Measurements from ENCODE around the gene P2RY4.
"Not testable (repeated sequence)": the region's sequence is repeated elsewhere in the genome, so short reads cannot be mapped to it uniquely, and the experiment has no call there.

Gene P2RY4

DNA sequence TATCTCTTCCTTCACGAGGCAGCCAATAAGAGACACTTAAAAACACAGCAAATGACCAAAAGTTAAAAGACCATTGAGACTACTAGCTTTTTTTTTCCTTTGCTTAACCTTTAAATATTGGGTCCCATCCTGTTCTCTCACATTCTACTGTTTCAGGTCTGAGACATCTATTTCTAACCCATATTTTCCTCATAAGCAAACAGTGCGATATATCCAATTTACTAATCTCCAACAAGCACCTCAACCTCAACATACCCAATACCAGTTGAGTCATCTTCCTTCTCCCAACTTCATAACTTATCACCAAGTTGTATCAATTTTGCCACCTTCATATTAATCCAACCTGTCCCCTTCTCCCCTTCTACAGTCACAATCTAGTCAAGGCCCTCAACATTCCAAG is 18.5 kb downstream of the P2RY4 start:
- DNase-seq, result no peak

DNA sequence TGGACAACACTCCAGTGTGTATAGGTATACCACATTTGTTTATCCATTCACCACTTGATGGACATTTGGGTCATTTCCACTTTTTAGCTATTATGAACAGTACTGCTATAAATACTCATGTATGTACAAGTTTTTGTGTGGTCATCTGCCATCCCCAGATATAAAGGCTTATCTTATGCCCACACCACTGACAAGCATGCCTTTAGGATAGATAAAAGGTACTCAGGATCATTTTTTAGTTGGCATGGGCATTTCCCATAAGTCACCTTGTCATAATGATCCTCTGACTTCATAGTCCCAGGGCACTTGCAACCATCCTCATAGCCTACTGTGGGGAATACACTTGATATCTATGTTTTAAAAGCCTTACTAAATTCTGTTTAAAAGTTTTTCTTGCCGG is 19.3 kb downstream of the P2RY4 start:
- no peak for DNase-seq

DNA sequence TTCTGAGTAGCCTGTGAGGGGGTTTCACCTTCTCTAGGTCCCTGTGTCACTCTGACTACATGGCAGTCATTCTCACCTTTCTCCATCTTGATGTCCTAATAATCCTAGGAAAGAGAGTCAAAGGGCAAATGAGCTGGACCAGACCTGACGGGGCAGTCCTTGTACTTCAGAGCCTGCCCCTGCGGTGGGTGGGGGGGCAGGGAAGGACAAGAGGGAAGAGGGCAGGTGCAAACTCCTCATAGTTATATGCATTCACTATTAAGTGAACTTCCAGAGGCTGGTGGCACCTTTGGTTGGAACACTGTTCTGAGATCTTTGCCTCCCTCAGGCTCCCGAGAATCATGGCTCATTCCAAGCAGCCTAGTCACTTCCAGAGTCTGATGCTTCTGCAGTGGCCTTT is 25.6 kb downstream of the P2RY4 start, which contains the start of gene AWAT1:
Gene AWAT1 (plus strand): TSS at position 301 of the 400 bp plus-strand sequence. CDS start 41 bp downstream, at position 342.
- DNase-seq, result no peak

DNA sequence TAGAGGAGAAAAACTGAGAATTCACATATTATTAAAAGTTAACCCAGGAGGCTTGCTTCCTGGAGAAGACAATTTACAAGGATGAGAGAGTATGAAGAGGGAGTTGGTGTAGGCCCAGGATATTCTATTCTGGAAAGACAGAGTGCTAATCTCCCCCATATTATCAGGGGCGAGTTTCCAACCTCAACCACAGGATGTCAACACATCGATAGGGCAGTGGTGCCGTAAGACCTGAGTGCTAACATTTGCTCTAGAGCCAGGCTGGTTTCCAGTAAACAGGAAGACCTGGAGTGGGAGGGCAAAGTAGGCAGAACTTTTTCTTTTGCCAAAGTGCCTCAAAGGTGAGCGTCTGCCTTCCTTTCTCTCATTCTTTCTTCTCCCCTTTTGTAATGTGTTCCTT is 28.3 kb downstream of the P2RY4 start:
- DNase-seq, result no peak

DNA sequence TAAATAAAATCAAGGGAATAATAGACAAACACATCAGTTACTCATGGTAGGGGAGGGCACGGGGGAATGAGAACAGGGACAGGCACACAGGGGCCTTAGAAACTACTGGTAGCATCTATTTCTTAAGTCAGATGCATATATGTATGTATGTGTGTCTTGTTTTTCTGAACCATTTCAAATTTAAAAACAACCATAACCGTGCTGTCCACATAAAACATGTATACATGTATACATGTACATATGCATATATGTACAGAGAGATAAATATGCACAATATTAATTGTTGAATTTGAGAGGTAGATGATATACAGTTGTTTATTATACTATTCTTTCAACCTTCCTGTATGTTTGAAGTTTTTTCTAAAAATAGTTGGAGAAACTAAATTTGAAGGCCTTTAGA is 33.3 kb downstream of the P2RY4 start:
- DNase-seq, result no peak

DNA sequence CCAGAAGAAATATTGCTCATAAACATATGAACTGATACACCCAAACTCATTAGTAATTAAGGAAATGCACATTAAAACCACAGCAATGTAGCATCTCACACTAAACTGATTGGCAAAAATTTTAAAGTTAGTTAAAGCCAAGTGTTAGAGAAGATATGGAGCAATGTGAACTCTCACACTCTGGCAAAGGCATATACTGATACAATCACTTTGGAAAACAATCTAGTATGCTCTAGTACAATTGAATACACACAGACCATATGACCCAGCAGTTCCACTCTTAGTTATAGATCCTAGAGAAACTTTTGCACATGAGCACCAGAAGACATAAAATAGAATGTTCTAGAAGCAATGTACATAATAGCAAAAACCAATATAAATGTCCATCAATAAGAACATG is 34.0 kb downstream of the P2RY4 start:
- DNase-seq, result no peak

DNA sequence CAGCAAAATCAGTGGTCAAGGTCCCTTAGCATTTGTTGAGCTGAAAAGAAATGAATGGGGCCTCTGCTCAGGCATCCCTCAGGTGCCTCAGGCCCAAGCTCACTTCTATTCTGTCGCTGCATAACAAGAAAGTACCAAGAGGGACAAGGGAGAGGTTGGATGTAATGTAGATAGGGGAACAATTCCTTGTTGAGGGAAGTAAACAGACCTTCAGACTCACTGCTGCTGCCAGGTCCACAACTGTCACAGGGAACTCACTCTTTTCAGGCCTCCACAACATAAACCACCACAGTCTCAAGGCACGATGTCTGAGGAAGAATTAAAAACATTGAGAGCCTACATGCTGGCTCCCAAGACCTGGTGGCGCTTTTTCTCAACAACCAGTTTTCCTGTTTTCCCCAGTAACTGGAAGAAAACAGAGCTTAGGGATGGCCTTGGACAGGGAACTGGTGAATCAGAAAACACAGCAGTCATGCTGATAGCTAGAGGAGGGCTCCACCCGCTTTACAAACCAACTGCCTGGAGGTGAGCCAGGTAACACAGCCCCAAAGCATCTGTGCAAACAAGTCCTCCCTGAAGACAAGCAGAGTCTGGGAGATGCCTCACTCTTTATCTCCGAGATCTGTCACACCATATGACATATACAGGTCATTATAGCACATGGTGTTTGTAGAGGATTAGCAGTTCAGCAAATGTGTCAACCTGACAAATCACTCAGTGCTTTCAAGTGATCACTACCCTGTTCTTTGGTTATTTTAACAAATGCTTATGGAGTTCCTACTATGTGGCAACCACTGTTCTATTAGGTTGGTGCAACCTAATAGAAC is 39.9 kb downstream of the P2RY4 start:
- DNase-seq, result no peak

DNA sequence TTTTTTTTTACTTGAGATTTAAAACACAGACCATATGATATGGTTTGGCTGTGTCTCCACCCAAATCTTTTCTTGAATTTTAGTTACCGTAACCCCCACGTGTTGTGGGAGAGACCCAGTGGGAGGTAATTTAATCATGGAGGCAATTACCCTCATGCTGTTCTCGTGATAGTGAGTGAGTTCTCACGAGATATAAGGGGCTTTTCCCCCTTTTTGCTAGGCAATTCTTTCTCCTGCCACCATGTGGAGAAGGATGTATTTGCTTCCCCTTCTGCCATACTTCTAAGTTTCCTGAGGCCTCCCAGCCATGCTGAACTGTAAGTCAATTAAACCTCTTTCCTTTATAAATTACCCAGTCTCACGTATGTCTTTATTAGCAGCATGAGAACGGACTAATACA is 50.4 kb downstream of the P2RY4 start:
- DNase-seq, result not testable (repeated sequence)

DNA sequence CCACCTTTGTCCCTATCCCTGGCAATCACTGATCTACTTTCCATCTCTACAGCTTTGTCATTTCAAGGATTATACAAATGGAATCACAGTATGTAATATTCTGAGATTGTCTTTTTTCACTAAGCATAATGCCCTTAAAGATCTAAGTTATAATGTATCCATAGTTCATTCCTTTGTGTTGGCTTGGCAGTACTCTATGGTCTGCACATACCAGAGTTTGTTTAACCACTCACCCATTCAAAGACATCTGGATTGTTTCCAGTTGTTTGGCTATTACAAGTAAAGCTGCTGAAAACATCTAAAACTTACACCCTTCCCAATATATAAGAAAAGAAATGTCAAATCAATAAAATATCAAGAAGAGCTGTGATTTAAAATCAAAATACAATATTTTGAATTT is 51.5 kb downstream of the P2RY4 start:
- no peak for DNase-seq

Data from activated gamma-delta T cell treated with Interleukin-2 at 50 U/mL for 16 hours (primary cell).